Spleen (tissue), 11 donors: ENCODE measurements around the gene TNFRSF12A. TPM values are rescaled to one million over a fixed set of nuclear protein-coding genes. Genes with fewer than 3 reads are reported as not detected.

ENCODE experiments used
- DNase-seq: peaks from one replicate; pipeline ENCODE4 v3.0.0-alpha.2; 2020
- H3K27ac ChIP-seq, 8 donors: fragments of 200-600 bp; sonication (generic) in 7 of 8; 1 replicate in 4 of 8; 2 replicates in 4 of 8; pipeline versions ENCODE4 v1.5.0 to v1.8.0; 2016 to 2021; ENCODE audit warnings: inconsistent platforms in 4 of 8, mild to moderate bottlenecking in 4 of 8, moderate library complexity in 1 of 8
- H3K27me3 ChIP-seq, 7 donors: fragments of 200-600 bp; sonication (generic) in 6 of 7; replicated peaks in 1 of 7; 1 replicate in 4 of 7; 2 replicates in 3 of 7; pipeline versions ENCODE4 v1.5.0 to v1.8.0; 2016 to 2021; ENCODE audit warnings: inconsistent platforms in 3 of 7, mild to moderate bottlenecking in 1 of 7
- H3K36me3 ChIP-seq, 6 donors: fragments of 200-600 bp; sonication (generic) in 5 of 6; 1 replicate in 4 of 6; 2 replicates in 2 of 6; pipeline versions ENCODE4 v1.5.0 to v1.8.0; 2016 to 2021; ENCODE audit warnings: inconsistent platforms in 2 of 6
- H3K4me1 ChIP-seq, 6 donors: fragments of 200-600 bp; sonication (generic) in 5 of 6; 1 replicate in 3 of 6; 2 replicates in 3 of 6; pipeline versions ENCODE4 v1.5.0 to v1.8.0; 2016 to 2021; ENCODE audit warnings: inconsistent platforms in 3 of 6
- H3K4me3 ChIP-seq, 8 donors: fragments of 200-600 bp; sonication (generic) in 7 of 8; 1 replicate in 4 of 8; 2 replicates in 4 of 8; pipeline versions ENCODE4 v1.5.0 to v1.8.0; 2016 to 2021; ENCODE audit warnings: inconsistent platforms in 4 of 8, mild to moderate bottlenecking in 4 of 8, moderate library complexity in 2 of 8
- H3K9me3 ChIP-seq, 8 donors: fragments of 200-600 bp; sonication (generic) in 7 of 8; 1 replicate in 4 of 8; 2 replicates in 4 of 8; pipeline versions ENCODE4 v1.5.0 to v1.8.0; 2016 to 2021; ENCODE audit warnings: inconsistent platforms in 4 of 8
- CTCF ChIP-seq, 11 experiments: fragments of 200-600 bp in 7 of 11; fragments of 450-650 bp in 4 of 11; sonication (generic) in 4 of 11; IDR thresholded peaks in 8 of 11; conservative IDR thresholded peaks in 3 of 11; 1 replicate in 7 of 11; 2 replicates in 4 of 11; pipeline versions ENCODE4 v1.4.0 to v1.8.0; 2016 to 2021; ENCODE audit warnings: antibody characterized with exemption in 11 of 11, inconsistent platforms in 4 of 11, mild to moderate bottlenecking in 1 of 11
- POLR2A ChIP-seq, 3 donors: fragments of 450-650 bp; IDR thresholded peaks; one replicate each; pipeline ENCODE4 v1.5.1; 2017; ENCODE audit warnings: antibody characterized with exemption in 3 of 3, mild to moderate bottlenecking in 1 of 3
- POLR2AphosphoS5 ChIP-seq, 3 donors: sonication (generic); formaldehyde crosslinking; IDR thresholded peaks; one replicate each; pipeline ENCODE4 v1.5.1; 2017; ENCODE audit warnings: antibody characterized with exemption in 3 of 3
- WGBS, 5 donors: extraction: QIAGEN DNeasy Blood & Tissue Kit in 3 of 5; methylation state at CpG; one replicate each; pipeline versions ENCODE4 v1.1.5 to v1.1.7; 2013 to 2018; 5-methylcytosine and 5-hydroxymethylcytosine counted together
- intact Hi-C: fragments of 100-400 bp; cut with DNase I; formaldehyde crosslinking; loops from one replicate; pipeline ENCODE4 v1.15.0; 2023; ENCODE audit warnings: low total_unique reads
- polyA plus RNA-seq, 3 donors: library from polyadenylated mRNA; stranded (reverse); fragments of 200-250 nt; gene quantifications; one replicate each; pipeline ENCODE4 v1.2.1, GENCODE V29; 2013
- total RNA-seq, 7 donors: library from RNA; depleted of rRNA in 3 of 7; stranded (reverse); fragments of >200 nt in 3 of 7; fragmentation: NEBNext Ultra II Directional in 4 of 7; extraction: Animal tissue kit (Norgen Biotek cat#: 25700) in 4 of 7; gene quantifications; one replicate each; pipeline versions ENCODE4 v1.1.0 to v1.2.1, GENCODE V29; 2016 to 2021
- donor health status: healthy with polysubstance abuse.
- donor health status: DM: no; HTN: no; CAD: no; lungs with moderate emphysema.
- donor health status: DM: no; HTN: no; CAD: no.
- donor health status: Bipolar disorder and iron deficiency.
- donor health status: healthy.
- donor health status: DM: no; HTN: no; CAD: no.
- donor health status: DM: yes; HTN: yes; CAD: no.

TNFRSF12A gene
- total and polyA plus RNA-seq, 10 donors, result 2.0 to 26.1 (median 8.0) TPM

DNA sequence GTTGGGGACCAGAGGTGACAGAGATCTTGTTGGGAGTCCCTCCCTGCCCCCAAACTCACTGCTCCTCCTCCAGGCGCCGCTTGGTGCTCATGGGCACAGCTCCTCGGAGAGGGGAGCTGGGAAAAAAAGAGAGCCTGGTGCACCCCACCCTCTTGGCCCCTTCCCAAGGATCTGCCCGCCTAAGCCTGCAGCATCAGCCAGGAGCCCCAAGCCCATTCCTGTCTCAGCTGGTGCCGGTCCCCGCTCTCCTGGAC lies 3.2 kb downstream of the TNFRSF12A start:
- peaks cover 43 to 85% (median 70%) of the 10 kb centered on the region in 6 donors for H3K4me1 ChIP-seq
- no peak for DNase-seq
- H3K4me3 ChIP-seq, result peak overlapping the region; percentile 29 to 86 (median 63)
- 12 to 55% (median 34%) methylated on average over 4 to 6 of the region's 6 CpGs for WGBS, 5 donors
- H3K27me3 ChIP-seq, result peaks cover 0 to 14% (median 3%) of the 10 kb centered on the region in 7 donors
- H3K36me3 ChIP-seq, result peaks cover 0 to 27% (median 18%) of the 10 kb centered on the region in 6 donors
- TF ChIP-seq CTCF (IDR thresholded peaks at IDR 0.05 in 8 of 11, conservative IDR thresholded peaks at IDR 0.05 in 3 of 11) (no peak), POLR2AphosphoS5 (IDR thresholded peaks at IDR 0.05) (no peak), POLR2A (IDR thresholded peaks at IDR 0.05) (no peak)
- peak overlapping the region; percentile 94 to 97 (median 95) for H3K27ac ChIP-seq
- H3K9me3 ChIP-seq, result no peaks in the 10 kb centered on the region
- intact Hi-C loops, result no loop called here

DNA sequence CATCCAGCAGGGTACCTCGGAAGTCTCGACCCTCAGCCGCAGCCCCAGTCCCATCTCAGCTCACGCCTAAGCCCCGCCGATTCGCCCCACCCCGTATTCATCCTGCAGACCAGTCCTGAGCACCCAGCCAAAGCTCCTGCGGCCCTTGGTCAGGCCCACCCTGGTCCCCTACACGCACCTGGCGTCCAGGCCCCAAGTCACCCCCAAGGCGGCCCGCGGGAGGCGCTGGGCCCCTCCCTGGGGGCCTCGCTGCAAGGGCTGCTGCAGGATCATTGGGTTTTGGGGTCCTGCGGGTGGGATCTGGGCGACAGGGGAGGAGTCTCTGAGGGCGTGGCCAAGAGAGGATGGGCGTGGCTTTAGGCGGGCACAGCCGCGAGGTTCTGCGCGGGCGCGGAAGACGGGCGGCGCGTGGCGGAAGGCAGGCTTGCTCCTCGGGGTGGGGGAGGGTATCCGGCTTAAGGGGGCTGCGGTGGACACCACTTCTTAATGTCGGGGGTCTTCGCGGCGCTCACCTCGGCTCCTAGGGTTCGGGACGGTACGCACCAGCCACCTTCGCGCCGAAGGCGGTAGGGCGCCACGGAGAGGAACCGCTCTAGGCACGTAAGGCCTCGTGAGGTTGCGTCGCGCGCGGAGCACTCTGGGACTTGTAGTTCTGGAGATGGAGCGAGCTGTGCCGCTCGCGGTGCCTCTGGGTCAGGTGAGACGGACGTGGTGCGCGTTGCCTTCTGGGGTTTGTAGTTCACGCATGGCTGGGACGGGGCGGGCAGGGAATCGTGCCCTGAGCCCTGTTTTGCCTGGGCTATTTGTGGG lies 3.7 kb downstream of the TNFRSF12A start, which contains the start of the genes HCFC1R1 and THOC6:
TSS of gene HCFC1R1 (minus strand) at position 274 of the 810 bp plus-strand sequence. CDS start at position 273, 1 bp downstream.
TSS of gene THOC6 (plus strand) at position 367 of the 810 bp plus-strand sequence. CDS start at position 659, 292 bp downstream.
- peak within 1 kb of the TSS; percentile 94 to 97 (median 95) for H3K27ac ChIP-seq
- H3K27me3 ChIP-seq, result peaks cover 0 to 14% (median 5%) of the 10 kb centered on the region in 7 donors
- peak; percentile 100 for DNase-seq
- H3K4me3 ChIP-seq, result peak within 1 kb of the TSS; percentile 29 to 86 (median 63)
- peaks cover 0 to 27% (median 18%) of the 10 kb centered on the region in 6 donors for H3K36me3 ChIP-seq
- WGBS, 5 donors, result 1 to 2% (median 1%) methylated on average over 46 to 69 of the region's 69 CpGs
- peaks cover 43 to 85% (median 72%) of the 10 kb centered on the region in 6 donors for H3K4me1 ChIP-seq
- intact Hi-C loops, result no loop called here
- H3K9me3 ChIP-seq, result no peaks in the 10 kb centered on the region
- TF ChIP-seq POLR2A (IDR thresholded peaks at IDR 0.05) (peak in 2 of 3 donors; percentile 27 to 51), POLR2AphosphoS5 (IDR thresholded peaks at IDR 0.05) (peak; percentile 91 to 96 (median 91)), CTCF (IDR thresholded peaks at IDR 0.05 in 8 of 11, conservative IDR thresholded peaks at IDR 0.05 in 3 of 11) (peak in 2 of 11 experiments; percentile 18 to 28)

- 95 to 96% (median 96%) methylated on average over 18 of the region's 18 CpGs for WGBS, 5 donors
- H3K9me3 ChIP-seq, result no peaks in the 10 kb centered on the region
Observed at GRCh38 chr16:3025032-3026002, 5.1 kb downstream of the TNFRSF12A start.

More at GRCh38 chr16:3025032-3026002, 5.1 kb downstream of the TNFRSF12A start:
- H3K27me3 ChIP-seq, result peaks cover 0 to 23% (median 18%) of the 10 kb centered on the region in 7 donors
- DNase-seq, result peak; percentile 78
- TF ChIP-seq POLR2A (IDR thresholded peaks at IDR 0.05) (no peak), CTCF (IDR thresholded peaks at IDR 0.05 in 8 of 11, conservative IDR thresholded peaks at IDR 0.05 in 3 of 11) (no peak), POLR2AphosphoS5 (IDR thresholded peaks at IDR 0.05) (no peak)
- intact Hi-C loops, result no loop called here
- H3K36me3 ChIP-seq, result peaks cover 0 to 27% (median 18%) of the 10 kb centered on the region in 6 donors
- H3K4me3 ChIP-seq, result no peak overlapping the region
- H3K27ac ChIP-seq, result peak overlapping the region in 1 of 8 donors; percentile 94
- H3K4me1 ChIP-seq, result peaks cover 37 to 86% (median 70%) of the 10 kb centered on the region in 6 donors
